Measurements from ENCODE around the gene CERK. TPM values are rescaled to one million over a fixed set of nuclear protein-coding genes. Genes with fewer than 3 reads are reported as not detected.
A peak's percentile ranks its signal among the peaks of the same experiment; 100 is the strongest.

CERK gene
- total and polyA plus RNA-seq, 10 donors: 13.7 to 47.1 (median 34.8) TPM

- TF ChIP-seq, protein P1, sequence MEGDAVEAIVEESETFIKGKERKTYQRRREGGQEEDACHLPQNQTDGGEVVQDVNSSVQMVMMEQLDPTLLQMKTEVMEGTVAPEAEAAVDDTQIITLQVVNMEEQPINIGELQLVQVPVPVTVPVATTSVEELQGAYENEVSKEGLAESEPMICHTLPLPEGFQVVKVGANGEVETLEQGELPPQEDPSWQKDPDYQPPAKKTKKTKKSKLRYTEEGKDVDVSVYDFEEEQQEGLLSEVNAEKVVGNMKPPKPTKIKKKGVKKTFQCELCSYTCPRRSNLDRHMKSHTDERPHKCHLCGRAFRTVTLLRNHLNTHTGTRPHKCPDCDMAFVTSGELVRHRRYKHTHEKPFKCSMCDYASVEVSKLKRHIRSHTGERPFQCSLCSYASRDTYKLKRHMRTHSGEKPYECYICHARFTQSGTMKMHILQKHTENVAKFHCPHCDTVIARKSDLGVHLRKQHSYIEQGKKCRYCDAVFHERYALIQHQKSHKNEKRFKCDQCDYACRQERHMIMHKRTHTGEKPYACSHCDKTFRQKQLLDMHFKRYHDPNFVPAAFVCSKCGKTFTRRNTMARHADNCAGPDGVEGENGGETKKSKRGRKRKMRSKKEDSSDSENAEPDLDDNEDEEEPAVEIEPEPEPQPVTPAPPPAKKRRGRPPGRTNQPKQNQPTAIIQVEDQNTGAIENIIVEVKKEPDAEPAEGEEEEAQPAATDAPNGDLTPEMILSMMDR (IDR thresholded peaks at IDR 0.05 in 8 of 11, conservative IDR thresholded peaks at IDR 0.05 in 3 of 11): no peak
- TF ChIP-seq POLR2AphosphoS5 (IDR thresholded peaks at IDR 0.05) (peak in 2 of 3 donors; percentile 65 to 66), POLR2A (IDR thresholded peaks at IDR 0.05) (no peak)
- WGBS, 5 donors: 80 to 83% (median 81%) methylated on average over 9 of the region's 9 CpGs
- DNase-seq: peak; percentile 79
- Histone ChIP-seq H3K4me3 (no peak overlapping the region), H3K4me1 (peaks cover 38 to 100% (median 86%) of the 10 kb centered on the region in 6 donors), H3K27ac (peak overlapping the region in 4 of 8 donors; percentile 10 to 44 (median 25)), H3K27me3 (replicated peaks in 1 of 7) (no peaks in the 10 kb centered on the region), H3K36me3 (peaks cover 0 to 14% (median 0%) of the 10 kb centered on the region in 6 donors), H3K9me3 (no peaks in the 10 kb centered on the region)
- intact Hi-C loops (cut with DNase I; ENCODE audit: low total_unique reads): no loop called here
Measured at GRCh38 chr22:46780453-46780852, 42.4 kb upstream of the CERK start.

- no peak overlapping the region for H3K4me3 ChIP-seq
- DNase-seq: peak; percentile 43
- WGBS, 5 donors: 87 to 94% (median 92%) methylated on average over 9 of the region's 9 CpGs
- no peaks in the 10 kb centered on the region for H3K27me3 ChIP-seq (replicated peaks in 1 of 7)
- peaks cover 0 to 14% (median 0%) of the 10 kb centered on the region in 6 donors for H3K36me3 ChIP-seq
- H3K9me3 ChIP-seq: no peaks in the 10 kb centered on the region
- H3K27ac ChIP-seq: peak overlapping the region in 2 of 8 donors; percentile 19 to 26
- peaks cover 46 to 100% (median 91%) of the 10 kb centered on the region in 6 donors for H3K4me1 ChIP-seq
- TF ChIP-seq, protein P1 (IDR thresholded peaks at IDR 0.05 in 8 of 11, conservative IDR thresholded peaks at IDR 0.05 in 3 of 11): no peak
- no peak for TF ChIP-seq POLR2A (IDR thresholded peaks at IDR 0.05)
- TF ChIP-seq POLR2AphosphoS5 (IDR thresholded peaks at IDR 0.05): no peak
- intact Hi-C loops (cut with DNase I; ENCODE audit: low total_unique reads): no loop called here
Measured at GRCh38 chr22:46779651-46780050, 41.6 kb upstream of the CERK start.

- intact Hi-C loops (cut with DNase I; ENCODE audit: low total_unique reads): no loop called here
- Histone ChIP-seq H3K36me3 (peaks cover 0 to 14% (median 0%) of the 10 kb centered on the region in 6 donors), H3K9me3 (no peaks in the 10 kb centered on the region), H3K27ac (no peak overlapping the region), H3K27me3 (replicated peaks in 1 of 7) (no peaks in the 10 kb centered on the region), H3K4me3 (no peak overlapping the region), H3K4me1 (peaks cover 50 to 100% (median 94%) of the 10 kb centered on the region in 6 donors)
- TF ChIP-seq, protein P1 (IDR thresholded peaks at IDR 0.05 in 8 of 11, conservative IDR thresholded peaks at IDR 0.05 in 3 of 11): no peak
- TF ChIP-seq POLR2AphosphoS5 (IDR thresholded peaks at IDR 0.05): no peak
- TF ChIP-seq POLR2A (IDR thresholded peaks at IDR 0.05): no peak
- 92 to 96% (median 95%) methylated on average over 4 of the region's 4 CpGs for WGBS, 5 donors
- no peak for DNase-seq
Measured at GRCh38 chr22:46779023-46779422, 41.0 kb upstream of the CERK start.

DNA sequence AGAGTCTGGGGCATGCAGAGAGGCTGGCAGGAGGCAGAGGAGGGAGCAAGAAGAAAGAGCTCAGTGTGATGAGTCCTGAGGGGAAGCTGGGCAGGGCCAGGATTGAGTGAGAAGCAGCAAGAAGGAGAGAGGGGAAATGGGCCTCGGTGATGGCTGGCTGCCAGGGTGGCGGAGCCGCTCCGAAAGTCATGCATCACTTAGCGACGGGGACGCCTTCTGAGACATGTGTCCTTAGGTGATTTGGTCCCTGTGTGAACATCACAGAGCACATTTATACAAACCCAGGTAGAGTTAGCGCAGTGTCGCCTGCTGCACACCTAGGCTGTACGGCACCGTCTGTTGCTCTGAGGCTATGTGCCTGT is 39.5 kb upstream of the CERK start:
- 35 to 41% (median 38%) methylated on average over 11 of the region's 11 CpGs for WGBS, 5 donors
- no peaks in the 10 kb centered on the region for H3K9me3 ChIP-seq
- TF ChIP-seq POLR2A (IDR thresholded peaks at IDR 0.05): no peak
- TF ChIP-seq, protein P1 (IDR thresholded peaks at IDR 0.05 in 8 of 11, conservative IDR thresholded peaks at IDR 0.05 in 3 of 11): no peak
- TF ChIP-seq POLR2AphosphoS5 (IDR thresholded peaks at IDR 0.05): peak in 2 of 3 donors; percentile 57 to 71
- peak overlapping the region in 1 of 8 donors; percentile 54 for H3K4me3 ChIP-seq
- peak; percentile 92 for DNase-seq
- peaks cover 61 to 100% (median 95%) of the 10 kb centered on the region in 6 donors for H3K4me1 ChIP-seq
- H3K27me3 ChIP-seq (replicated peaks in 1 of 7): no peaks in the 10 kb centered on the region
- peaks cover 0 to 24% (median 0%) of the 10 kb centered on the region in 6 donors for H3K36me3 ChIP-seq
- intact Hi-C loops (cut with DNase I; ENCODE audit: low total_unique reads): no loop called here
- H3K27ac ChIP-seq: peak overlapping the region in 6 of 8 donors; percentile 27 to 91 (median 82)

Data from spleen (tissue), 11 donors.